ENCODE data around the gene STAG1. TPM values are rescaled to one million over a fixed set of nuclear protein-coding genes. Genes with fewer than 3 reads are reported as not detected.

The STAG1 gene
- total RNA-seq, 1 donor = 58.6 TPM

DNA sequence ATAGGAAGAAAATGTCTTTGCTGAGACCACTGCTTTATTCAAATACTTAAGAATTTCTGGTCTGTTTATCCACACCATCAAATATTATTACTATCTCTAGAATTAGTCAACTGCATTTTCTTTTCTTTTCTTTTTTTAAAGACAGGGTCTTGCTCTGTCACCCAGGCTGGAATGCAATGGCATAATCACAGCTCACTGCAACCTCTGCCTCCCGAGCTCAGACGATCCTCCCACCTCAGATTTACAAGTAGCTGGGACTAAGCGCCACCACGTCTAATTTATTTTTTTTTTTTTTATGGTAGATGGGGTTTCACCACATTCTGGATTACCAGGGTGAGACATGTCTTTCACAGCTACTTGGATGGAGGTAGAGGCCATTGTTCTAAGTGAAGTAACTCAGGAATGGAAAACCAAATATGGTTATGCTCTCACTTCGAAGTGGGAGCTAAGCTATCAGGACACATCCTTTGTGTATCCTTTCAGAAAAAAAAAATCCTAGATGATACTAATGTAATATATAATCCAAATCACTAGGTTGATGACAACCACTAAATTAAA, 52.8 kb downstream of the STAG1 start:
- Histone ChIP-seq H3K27me3 (ENCODE audit: insufficient read depth, low read length) (no peaks in the 10 kb centered on the region), H3K4me3 (ENCODE audit: insufficient read depth, low read length) (no peak overlapping the region), H3K9me3 (ENCODE audit: low read depth, low read length) (no peaks in the 10 kb centered on the region), H3K27ac (ENCODE audit: low read depth, low read length) (no peak overlapping the region), H3K36me3 (ENCODE audit: insufficient read depth, low read length) (no peaks in the 10 kb centered on the region), H3K4me1 (ENCODE audit: insufficient read depth, low read length) (no peaks in the 10 kb centered on the region), H3K79me2 (ENCODE audit: insufficient read depth, low read length) (peaks cover 93% of the 10 kb centered on the region), H4K20me1 (ENCODE audit: insufficient read depth, low read length) (no peaks in the 10 kb centered on the region), H2AFZ (ENCODE audit: low read length) (no peak overlapping the region), H3K4me2 (ENCODE audit: insufficient read depth, low read length) (no peak overlapping the region)
- DNase-seq (ENCODE audit: insufficient read length, low spot score, missing footprints) = no peak
- TF ChIP-seq CTCF (IDR thresholded peaks at IDR 0.05; ENCODE audit: extremely low read depth, low read depth, low read length) = no peak

DNA sequence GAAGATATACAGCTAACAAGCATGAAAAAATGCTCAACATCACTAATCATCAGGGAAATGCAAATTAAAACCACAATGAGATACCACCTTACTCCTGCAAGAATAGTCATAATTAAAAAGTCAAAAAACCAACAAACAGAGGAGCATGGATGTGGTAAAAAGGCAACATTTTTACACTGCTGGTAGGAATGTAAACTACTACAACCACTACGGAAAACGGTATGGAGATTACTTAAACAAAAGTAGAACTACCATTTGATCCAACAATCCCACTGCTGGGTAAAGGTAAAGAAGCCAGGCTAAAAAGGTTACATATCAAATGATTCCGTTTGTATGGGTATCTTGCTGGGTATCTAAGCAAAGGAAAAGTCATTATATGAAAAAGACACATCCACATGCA, 53.8 kb downstream of the STAG1 start:
- no peaks in the 10 kb centered on the region for H3K4me1 ChIP-seq (ENCODE audit: insufficient read depth, low read length)
- no peaks in the 10 kb centered on the region for H3K36me3 ChIP-seq (ENCODE audit: insufficient read depth, low read length)
- H3K27ac ChIP-seq (ENCODE audit: low read depth, low read length) = no peak overlapping the region
- H3K27me3 ChIP-seq (ENCODE audit: insufficient read depth, low read length) = no peaks in the 10 kb centered on the region
- no peak for DNase-seq (ENCODE audit: insufficient read length, low spot score, missing footprints)
- no peaks in the 10 kb centered on the region for H3K9me3 ChIP-seq (ENCODE audit: low read depth, low read length)
- H3K4me2 ChIP-seq (ENCODE audit: insufficient read depth, low read length) = no peak overlapping the region
- H4K20me1 ChIP-seq (ENCODE audit: insufficient read depth, low read length) = no peaks in the 10 kb centered on the region
- no peak overlapping the region for H2AFZ ChIP-seq (ENCODE audit: low read length)
- H3K4me3 ChIP-seq (ENCODE audit: insufficient read depth, low read length) = no peak overlapping the region
- TF ChIP-seq CTCF (IDR thresholded peaks at IDR 0.05; ENCODE audit: extremely low read depth, low read depth, low read length) = no peak
- H3K79me2 ChIP-seq (ENCODE audit: insufficient read depth, low read length) = peaks cover 93% of the 10 kb centered on the region

GRCh38 chr3:136696797-136697196, 55.4 kb downstream of the STAG1 start:
- Histone ChIP-seq H3K27me3 (ENCODE audit: insufficient read depth, low read length) (no peaks in the 10 kb centered on the region), H2AFZ (ENCODE audit: low read length) (no peak overlapping the region), H3K9me3 (ENCODE audit: low read depth, low read length) (no peaks in the 10 kb centered on the region), H3K36me3 (ENCODE audit: insufficient read depth, low read length) (no peaks in the 10 kb centered on the region), H3K4me3 (ENCODE audit: insufficient read depth, low read length) (no peak overlapping the region), H4K20me1 (ENCODE audit: insufficient read depth, low read length) (no peaks in the 10 kb centered on the region), H3K4me1 (ENCODE audit: insufficient read depth, low read length) (no peaks in the 10 kb centered on the region), H3K79me2 (ENCODE audit: insufficient read depth, low read length) (peaks cover 94% of the 10 kb centered on the region), H3K27ac (ENCODE audit: low read depth, low read length) (no peak overlapping the region), H3K4me2 (ENCODE audit: insufficient read depth, low read length) (no peak overlapping the region)
- no peak for TF ChIP-seq CTCF (IDR thresholded peaks at IDR 0.05; ENCODE audit: extremely low read depth, low read depth, low read length)
- DNase-seq (ENCODE audit: insufficient read length, low spot score, missing footprints) = no peak

- Histone ChIP-seq H3K4me1 (ENCODE audit: insufficient read depth, low read length) (no peaks in the 10 kb centered on the region), H3K27ac (ENCODE audit: low read depth, low read length) (no peak overlapping the region), H3K4me2 (ENCODE audit: insufficient read depth, low read length) (no peak overlapping the region), H2AFZ (ENCODE audit: low read length) (no peak overlapping the region), H3K4me3 (ENCODE audit: insufficient read depth, low read length) (no peak overlapping the region), H3K79me2 (ENCODE audit: insufficient read depth, low read length) (peaks cover 92% of the 10 kb centered on the region), H3K36me3 (ENCODE audit: insufficient read depth, low read length) (no peaks in the 10 kb centered on the region), H4K20me1 (ENCODE audit: insufficient read depth, low read length) (peaks cover 3% of the 10 kb centered on the region), H3K27me3 (ENCODE audit: insufficient read depth, low read length) (no peaks in the 10 kb centered on the region), H3K9me3 (ENCODE audit: low read depth, low read length) (no peaks in the 10 kb centered on the region)
- DNase-seq (ENCODE audit: insufficient read length, low spot score, missing footprints) = no peak
- no peak for TF ChIP-seq CTCF (IDR thresholded peaks at IDR 0.05; ENCODE audit: extremely low read depth, low read depth, low read length)
Observed at GRCh38 chr3:136694321-136694720, 57.9 kb downstream of the STAG1 start.
